ENCODE data around the gene PACS1. TPM values are rescaled to one million over a fixed set of nuclear protein-coding genes. Genes with fewer than 3 reads are reported as not detected.
A peak's percentile ranks its signal among the peaks of the same experiment; 100 is the strongest.

Gene PACS1
- total and polyA plus RNA-seq, 2 donors (not counting 1 experiment from before 2014, with no cell fraction given): 131 to 303 TPM

GRCh38 chr11:66289548-66290329 lies 219.7 kb downstream of the PACS1 start:
- Mint-ChIP-seq H3K4me3 (peak overlapping the region; percentile 95), H3K27ac (peak overlapping the region; percentile 94), H3K27me3 (peaks cover 14% of the 10 kb centered on the region), H3K4me1 (peaks cover 37% of the 10 kb centered on the region), H3K9me3 (ENCODE audit: insufficient read depth) (no peaks in the 10 kb centered on the region)
- H3K9me3 ChIP-seq (ENCODE audit: control extremely low read depth in 1 of 3, control insufficient read depth in 2 of 3, insufficient read depth in 1 of 3, low read length in 2 of 3): peaks cover 0 to 4% (median 0%) of the 10 kb centered on the region in 3 donors
- DNase-seq: no peak
- peaks cover 35% of the 10 kb centered on the region for H3K79me2 ChIP-seq (ENCODE audit: control insufficient read depth, insufficient read depth, low read length)
- ATAC-seq (ENCODE audit: low read depth): peak; percentile 36
- peaks cover 0 to 11% of the 10 kb centered on the region in 2 experiments for H3K36me3 ChIP-seq (replicated peaks in 1 of 2; ENCODE audit: control extremely low read depth in 1 of 2, control insufficient read depth in 1 of 2, extremely low read depth in 1 of 2, insufficient read depth in 2 of 2, low read length in 1 of 2)
- WGBS (ENCODE audit: insufficient coverage): 13% methylated on average over 31 of the region's 36 CpGs
- TF ChIP-seq CTCF (IDR thresholded peaks at IDR 0.05) (no peak), EZH2 (IDR thresholded peaks at IDR 0.05; ENCODE audit: borderline replicate concordance, insufficient read depth, low read depth, low read length, poor library complexity, severe bottlenecking) (no peak)
- H3K27me3 ChIP-seq (replicated peaks in 1 of 4; ENCODE audit: control extremely low read depth in 1 of 4, control insufficient read depth in 3 of 4, insufficient read depth in 4 of 4, low read length in 3 of 4): peaks cover 2 to 33% (median 15%) of the 10 kb centered on the region in 4 experiments
- H3K9ac ChIP-seq (ENCODE audit: low read length): peak overlapping the region; percentile 95
- ChIA-PET CTCF (interaction anchor here (0.8 to 2.3 kb wide), 7 partner anchors 9 to 238 kb away, joined by 3 to 13 read pairs (median 4); partner anchors contain the start of genes RAB1B and SF3B2), POLR2A (interaction anchor here (1.0 to 1.8 kb wide), 3 partner anchors 22 to 132 kb away, joined by 3 to 13 read pairs (median 7); partner anchors contain the start of gene RAB1B)
- H3K4me3 ChIP-seq (ENCODE audit: control extremely low read depth in 1 of 5, extremely low read depth in 1 of 5, insufficient read depth in 1 of 5, low read depth in 2 of 5, low read length in 4 of 5): peak overlapping the region; percentile 53 to 86 (median 75)
- H3K27ac ChIP-seq (ENCODE audit: low read length in 2 of 2): peak overlapping the region; percentile 53 to 88
- peaks cover 34 to 42% of the 10 kb centered on the region in 2 donors for H3K4me1 ChIP-seq (ENCODE audit: control insufficient read depth in 2 of 2, insufficient read depth in 2 of 2, low read length in 2 of 2)
- H4K20me1 ChIP-seq (ENCODE audit: control insufficient read depth, insufficient read depth, low read length, poor library complexity, severe bottlenecking): peaks cover 26% of the 10 kb centered on the region
- H2AFZ ChIP-seq (ENCODE audit: insufficient read depth, low read depth, low read length, poor library complexity, severe bottlenecking): peak overlapping the region; percentile 83
- intact Hi-C loops (cut with micrococcal nuclease): loop anchor here (1.0 to 5.0 kb wide), 4 partner anchors 21 to 177 kb away; partner anchors contain the start of genes PELI3, RAB1B and SLC29A2
- H3K4me2 ChIP-seq (replicated peaks; ENCODE audit: low read depth, low read length, poor library complexity, severe bottlenecking): peak overlapping the region; percentile 94

- Mint-ChIP-seq H3K27ac (peak overlapping the region; percentile 94), H3K4me3 (peak overlapping the region; percentile 95)
- WGBS (ENCODE audit: insufficient coverage): no CpG with 5 or more reads among the region's 2 CpGs
Observed at GRCh38 chr11:66290330-66290621, 220.2 kb downstream of the PACS1 start.

More at GRCh38 chr11:66290330-66290621, 220.2 kb downstream of the PACS1 start:
- Histone ChIP-seq H3K9ac (ENCODE audit: low read length) (no peak overlapping the region), H3K27me3 (replicated peaks in 1 of 4; ENCODE audit: control extremely low read depth in 1 of 4, control insufficient read depth in 3 of 4, insufficient read depth in 4 of 4, low read length in 3 of 4) (peaks cover 2 to 33% (median 15%) of the 10 kb centered on the region in 4 experiments), H3K79me2 (ENCODE audit: control insufficient read depth, insufficient read depth, low read length) (peaks cover 32% of the 10 kb centered on the region), H4K20me1 (ENCODE audit: control insufficient read depth, insufficient read depth, low read length, poor library complexity, severe bottlenecking) (peaks cover 23% of the 10 kb centered on the region), H3K4me3 (ENCODE audit: control extremely low read depth in 1 of 5, extremely low read depth in 1 of 5, insufficient read depth in 1 of 5, low read depth in 2 of 5, low read length in 4 of 5) (no peak overlapping the region), H3K36me3 (replicated peaks in 1 of 2; ENCODE audit: control extremely low read depth in 1 of 2, control insufficient read depth in 1 of 2, extremely low read depth in 1 of 2, insufficient read depth in 2 of 2, low read length in 1 of 2) (peaks cover 0 to 6% of the 10 kb centered on the region in 2 experiments), H3K4me2 (replicated peaks; ENCODE audit: low read depth, low read length, poor library complexity, severe bottlenecking) (peak overlapping the region; percentile 94), H3K27ac (ENCODE audit: low read length in 2 of 2) (no peak overlapping the region), H3K9me3 (ENCODE audit: control extremely low read depth in 1 of 3, control insufficient read depth in 2 of 3, insufficient read depth in 1 of 3, low read length in 2 of 3) (peaks cover 0 to 4% (median 0%) of the 10 kb centered on the region in 3 donors), H2AFZ (ENCODE audit: insufficient read depth, low read depth, low read length, poor library complexity, severe bottlenecking) (no peak overlapping the region), H3K4me1 (ENCODE audit: control insufficient read depth in 2 of 2, insufficient read depth in 2 of 2, low read length in 2 of 2) (peaks cover 34 to 42% of the 10 kb centered on the region in 2 donors)
- Mint-ChIP-seq H3K4me1 (peaks cover 37% of the 10 kb centered on the region), H3K27me3 (peaks cover 14% of the 10 kb centered on the region), H3K9me3 (ENCODE audit: insufficient read depth) (no peaks in the 10 kb centered on the region)
- DNase-seq: no peak
- POLR2A ChIA-PET: no interaction called here
- intact Hi-C loops (cut with micrococcal nuclease): no loop called here
- CTCF ChIA-PET: no interaction called here
- no peak for ATAC-seq (ENCODE audit: low read depth)
- TF ChIP-seq EZH2 (IDR thresholded peaks at IDR 0.05; ENCODE audit: borderline replicate concordance, insufficient read depth, low read depth, low read length, poor library complexity, severe bottlenecking) (no peak), CTCF (IDR thresholded peaks at IDR 0.05) (no peak)
